ENCODE measurements around the gene KDM5C. TPM values are rescaled to one million over a fixed set of nuclear protein-coding genes. Genes with fewer than 3 reads are reported as not detected.

Gene KDM5C
- total RNA-seq, 1 experiment from 2014 or later, result 142 TPM

DNA sequence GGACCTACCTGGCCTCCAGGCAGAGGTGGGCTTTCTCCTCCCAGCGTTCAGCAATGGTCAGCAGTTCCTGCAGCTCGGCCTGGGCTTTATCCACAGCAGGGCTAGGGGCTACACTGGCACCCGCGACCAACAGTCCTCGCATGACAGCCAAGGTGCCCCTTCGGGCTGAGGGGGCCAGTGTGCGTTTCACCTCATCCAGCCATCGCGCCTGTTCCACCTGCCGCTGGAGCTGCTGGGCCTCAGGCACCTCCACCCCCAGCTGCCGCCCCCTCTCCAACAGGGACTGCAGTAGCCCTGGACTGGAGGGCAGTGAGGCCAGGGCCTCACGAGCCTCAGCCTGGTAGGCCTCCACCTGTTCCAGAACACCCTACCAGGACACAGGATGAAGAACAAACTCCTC lies 28.3 kb downstream of the KDM5C start:
- Histone ChIP-seq H3K27me3 (ENCODE audit: insufficient read depth, low read depth) (no peaks in the 10 kb centered on the region), H3K4me1 (replicated peaks; ENCODE audit: insufficient read depth) (no peaks in the 10 kb centered on the region), H2AFZ (no peak overlapping the region), H3F3A (ENCODE audit: insufficient read depth, low read depth) (no peaks in the 10 kb centered on the region), H3K79me2 (ENCODE audit: low read depth) (no peaks in the 10 kb centered on the region), H3K27ac (no peak overlapping the region), H3K9me3 (ENCODE audit: insufficient read depth, low read depth) (no peaks in the 10 kb centered on the region), H4K20me1 (ENCODE audit: insufficient read depth) (no peaks in the 10 kb centered on the region), H3K4me3 (no peak overlapping the region), H3K4me2 (no peak overlapping the region), H3K36me3 (ENCODE audit: low read depth) (no peaks in the 10 kb centered on the region), H3K9me2 (ENCODE audit: insufficient read depth) (no peaks in the 10 kb centered on the region)
- ChIA-PET CTCF (no interaction called here), POLR2A (ENCODE audit: unreplicated experiment) (no interaction called here)
- TF ChIP-seq, protein P1, sequence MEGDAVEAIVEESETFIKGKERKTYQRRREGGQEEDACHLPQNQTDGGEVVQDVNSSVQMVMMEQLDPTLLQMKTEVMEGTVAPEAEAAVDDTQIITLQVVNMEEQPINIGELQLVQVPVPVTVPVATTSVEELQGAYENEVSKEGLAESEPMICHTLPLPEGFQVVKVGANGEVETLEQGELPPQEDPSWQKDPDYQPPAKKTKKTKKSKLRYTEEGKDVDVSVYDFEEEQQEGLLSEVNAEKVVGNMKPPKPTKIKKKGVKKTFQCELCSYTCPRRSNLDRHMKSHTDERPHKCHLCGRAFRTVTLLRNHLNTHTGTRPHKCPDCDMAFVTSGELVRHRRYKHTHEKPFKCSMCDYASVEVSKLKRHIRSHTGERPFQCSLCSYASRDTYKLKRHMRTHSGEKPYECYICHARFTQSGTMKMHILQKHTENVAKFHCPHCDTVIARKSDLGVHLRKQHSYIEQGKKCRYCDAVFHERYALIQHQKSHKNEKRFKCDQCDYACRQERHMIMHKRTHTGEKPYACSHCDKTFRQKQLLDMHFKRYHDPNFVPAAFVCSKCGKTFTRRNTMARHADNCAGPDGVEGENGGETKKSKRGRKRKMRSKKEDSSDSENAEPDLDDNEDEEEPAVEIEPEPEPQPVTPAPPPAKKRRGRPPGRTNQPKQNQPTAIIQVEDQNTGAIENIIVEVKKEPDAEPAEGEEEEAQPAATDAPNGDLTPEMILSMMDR (conservative IDR thresholded peaks at IDR 0.05), result no peak
- TF ChIP-seq EZH2 (IDR thresholded peaks at IDR 0.05; ENCODE audit: low read depth), result no peak
- no peak for DNase-seq
- no TSS peak for BruUV-seq (replicated peaks)
- intact Hi-C loops (cut with micrococcal nuclease; ENCODE audit: unreplicated experiment), result no loop called here

DNA sequence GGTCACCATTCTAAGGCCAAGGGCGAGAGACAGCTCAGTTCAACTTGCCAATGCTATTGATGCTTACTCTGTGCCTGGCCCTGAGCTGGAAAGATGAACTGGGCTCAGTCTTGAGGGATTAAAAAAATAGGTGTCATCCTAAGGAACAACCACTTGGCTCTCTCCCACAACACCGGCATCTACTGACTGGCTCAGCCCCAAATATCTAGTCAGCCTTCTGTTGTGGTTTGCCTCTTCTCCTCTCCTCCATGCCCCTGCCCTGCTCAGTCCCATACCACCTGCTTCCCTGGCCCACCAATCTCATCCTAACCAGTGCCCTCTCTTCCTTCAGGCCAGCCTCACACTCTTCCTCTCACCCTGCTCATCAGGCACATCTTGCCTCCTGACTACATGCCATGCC lies 29.6 kb downstream of the KDM5C start:
- Histone ChIP-seq H3K9me3 (ENCODE audit: insufficient read depth, low read depth) (no peaks in the 10 kb centered on the region), H3K36me3 (ENCODE audit: low read depth) (no peaks in the 10 kb centered on the region), H3K79me2 (ENCODE audit: low read depth) (no peaks in the 10 kb centered on the region), H2AFZ (no peak overlapping the region), H3K4me1 (replicated peaks; ENCODE audit: insufficient read depth) (no peaks in the 10 kb centered on the region), H3K27ac (no peak overlapping the region), H4K20me1 (ENCODE audit: insufficient read depth) (no peaks in the 10 kb centered on the region), H3K27me3 (ENCODE audit: insufficient read depth, low read depth) (no peaks in the 10 kb centered on the region), H3F3A (ENCODE audit: insufficient read depth, low read depth) (no peaks in the 10 kb centered on the region), H3K4me3 (no peak overlapping the region), H3K9me2 (ENCODE audit: insufficient read depth) (no peaks in the 10 kb centered on the region), H3K4me2 (no peak overlapping the region)
- BruUV-seq (replicated peaks), result no TSS peak
- CTCF ChIA-PET, result no interaction called here
- POLR2A ChIA-PET (ENCODE audit: unreplicated experiment), result no interaction called here
- intact Hi-C loops (cut with micrococcal nuclease; ENCODE audit: unreplicated experiment), result no loop called here
- TF ChIP-seq EZH2 (IDR thresholded peaks at IDR 0.05; ENCODE audit: low read depth), result no peak
- TF ChIP-seq, protein P1 (conservative IDR thresholded peaks at IDR 0.05), result no peak
- no peak for DNase-seq

DNA sequence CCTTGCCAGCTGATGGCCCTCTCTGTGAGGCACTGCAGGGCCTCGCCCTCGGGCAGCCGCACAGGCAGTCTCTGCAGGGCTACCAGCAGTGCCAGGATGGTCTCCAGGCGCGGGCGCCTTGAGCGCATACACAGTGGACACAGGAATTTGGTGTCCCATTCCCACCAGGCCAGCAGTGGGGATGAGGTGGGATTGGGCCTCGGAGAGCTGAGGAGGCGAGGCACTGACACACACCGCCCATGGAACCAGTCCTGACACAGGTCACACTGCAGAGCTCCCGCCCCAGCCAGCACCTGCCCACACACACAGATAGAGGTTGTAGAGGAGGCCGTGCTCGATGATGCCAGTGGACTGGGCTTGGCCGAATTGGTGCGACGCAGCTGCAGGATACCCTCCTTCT lies 30.7 kb downstream of the KDM5C start:
- no peaks in the 10 kb centered on the region for H3F3A ChIP-seq (ENCODE audit: insufficient read depth, low read depth)
- no peaks in the 10 kb centered on the region for H3K9me2 ChIP-seq (ENCODE audit: insufficient read depth)
- intact Hi-C loops (cut with micrococcal nuclease; ENCODE audit: unreplicated experiment), result no loop called here
- no peaks in the 10 kb centered on the region for H4K20me1 ChIP-seq (ENCODE audit: insufficient read depth)
- no peak overlapping the region for H2AFZ ChIP-seq
- H3K79me2 ChIP-seq (ENCODE audit: low read depth), result no peaks in the 10 kb centered on the region
- H3K9me3 ChIP-seq (ENCODE audit: insufficient read depth, low read depth), result no peaks in the 10 kb centered on the region
- no TSS peak for BruUV-seq (replicated peaks)
- H3K4me3 ChIP-seq, result no peak overlapping the region
- no peaks in the 10 kb centered on the region for H3K27me3 ChIP-seq (ENCODE audit: insufficient read depth, low read depth)
- DNase-seq, result no peak
- TF ChIP-seq, protein P1 (conservative IDR thresholded peaks at IDR 0.05), result no peak
- H3K36me3 ChIP-seq (ENCODE audit: low read depth), result no peaks in the 10 kb centered on the region
- H3K27ac ChIP-seq, result no peak overlapping the region
- CTCF ChIA-PET, result no interaction called here
- H3K4me2 ChIP-seq, result no peak overlapping the region
- H3K4me1 ChIP-seq (replicated peaks; ENCODE audit: insufficient read depth), result no peaks in the 10 kb centered on the region
- POLR2A ChIA-PET (ENCODE audit: unreplicated experiment), result no interaction called here
